Measurements from ENCODE around the gene SFRP2.

The SFRP2 gene

GRCh38 chr4:153798420-153798819 lies 9.5 kb upstream of the SFRP2 start:
- DNase-seq (ENCODE audit: low read depth in 1 of 2, low spot score in 1 of 2), result no peak

- DNase-seq (ENCODE audit: low read depth in 1 of 2, low spot score in 1 of 2), result no peak
Observed at GRCh38 chr4:153794006-153794405, 5.1 kb upstream of the SFRP2 start.

GRCh38 chr4:153792618-153793247 lies 3.9 kb upstream of the SFRP2 start:
- no peak for DNase-seq (ENCODE audit: low read depth in 1 of 2, low spot score in 1 of 2)

- DNase-seq (ENCODE audit: low read depth in 1 of 2, low spot score in 1 of 2), result no peak
Observed at GRCh38 chr4:153791746-153792617, 3.1 kb upstream of the SFRP2 start.

DNA sequence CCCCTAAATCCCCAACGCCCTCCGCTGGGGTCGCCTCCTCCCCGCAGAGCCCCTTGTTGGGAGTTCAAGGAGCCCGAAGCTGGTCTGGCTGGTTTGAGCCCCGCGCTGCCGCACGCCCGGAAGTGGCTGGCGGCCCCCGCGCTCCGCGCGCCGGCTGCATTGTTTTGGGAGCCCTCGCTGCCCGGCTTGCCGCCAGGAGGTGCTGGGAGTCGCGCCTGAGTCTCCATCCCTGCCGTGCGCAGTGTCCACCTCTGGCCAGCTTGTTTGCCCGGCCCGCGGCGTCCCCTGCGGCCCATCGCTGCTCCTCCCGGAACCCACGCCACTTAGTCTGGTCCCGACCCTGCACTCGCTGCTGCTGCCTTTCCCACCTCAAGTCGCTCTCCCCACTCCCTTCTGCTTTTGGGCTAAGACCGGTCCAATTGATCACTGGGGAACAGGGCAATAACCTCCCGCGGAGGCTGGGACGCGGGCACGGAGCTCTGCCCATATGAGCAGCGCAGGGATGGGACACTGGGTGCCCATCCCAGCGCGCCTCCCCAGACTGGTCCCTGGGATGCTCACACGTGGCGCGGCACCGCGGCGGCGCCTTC lies 2.2 kb upstream of the SFRP2 start:
- peak in 1 of 2 donors; percentile 13 for DNase-seq (ENCODE audit: low read depth in 1 of 2, low spot score in 1 of 2)

GRCh38 chr4:153790500-153790865 lies 1.6 kb upstream of the SFRP2 start:
- DNase-seq (ENCODE audit: low read depth in 1 of 2, low spot score in 1 of 2), result no peak

- no peak for DNase-seq (ENCODE audit: low read depth in 1 of 2, low spot score in 1 of 2)
Observed at GRCh38 chr4:153789741-153790499, 1.0 kb upstream of the SFRP2 start.

GRCh38 chr4:153788051-153788412 lies 851 bp downstream of the SFRP2 start:
- no peak for DNase-seq (ENCODE audit: low read depth in 1 of 2, low spot score in 1 of 2)

DNA sequence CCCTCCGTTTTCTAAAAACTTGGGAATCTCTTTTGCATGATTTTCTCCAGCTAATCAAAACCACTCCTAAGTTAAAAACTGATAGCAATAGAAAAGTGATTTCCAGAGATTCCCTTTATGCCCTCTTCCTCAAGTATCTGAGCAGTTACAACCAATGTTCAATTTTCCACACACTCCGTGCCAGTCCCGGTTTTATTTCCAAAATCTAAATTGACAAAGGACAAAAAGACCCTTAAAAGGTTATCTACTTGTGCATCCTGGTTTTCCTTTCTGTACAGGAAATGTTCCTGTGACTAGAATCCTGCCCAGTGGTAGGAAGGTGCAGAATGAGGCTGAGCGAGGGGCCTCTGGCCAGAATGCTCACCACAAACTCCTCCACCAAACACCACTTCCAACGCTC lies 1.3 kb downstream of the SFRP2 start:
- DNase-seq (ENCODE audit: low read depth in 1 of 2, low spot score in 1 of 2), result no peak

- no peak for DNase-seq (ENCODE audit: low read depth in 1 of 2, low spot score in 1 of 2)
Observed at GRCh38 chr4:153787061-153787560, 1.8 kb downstream of the SFRP2 start.

DNA sequence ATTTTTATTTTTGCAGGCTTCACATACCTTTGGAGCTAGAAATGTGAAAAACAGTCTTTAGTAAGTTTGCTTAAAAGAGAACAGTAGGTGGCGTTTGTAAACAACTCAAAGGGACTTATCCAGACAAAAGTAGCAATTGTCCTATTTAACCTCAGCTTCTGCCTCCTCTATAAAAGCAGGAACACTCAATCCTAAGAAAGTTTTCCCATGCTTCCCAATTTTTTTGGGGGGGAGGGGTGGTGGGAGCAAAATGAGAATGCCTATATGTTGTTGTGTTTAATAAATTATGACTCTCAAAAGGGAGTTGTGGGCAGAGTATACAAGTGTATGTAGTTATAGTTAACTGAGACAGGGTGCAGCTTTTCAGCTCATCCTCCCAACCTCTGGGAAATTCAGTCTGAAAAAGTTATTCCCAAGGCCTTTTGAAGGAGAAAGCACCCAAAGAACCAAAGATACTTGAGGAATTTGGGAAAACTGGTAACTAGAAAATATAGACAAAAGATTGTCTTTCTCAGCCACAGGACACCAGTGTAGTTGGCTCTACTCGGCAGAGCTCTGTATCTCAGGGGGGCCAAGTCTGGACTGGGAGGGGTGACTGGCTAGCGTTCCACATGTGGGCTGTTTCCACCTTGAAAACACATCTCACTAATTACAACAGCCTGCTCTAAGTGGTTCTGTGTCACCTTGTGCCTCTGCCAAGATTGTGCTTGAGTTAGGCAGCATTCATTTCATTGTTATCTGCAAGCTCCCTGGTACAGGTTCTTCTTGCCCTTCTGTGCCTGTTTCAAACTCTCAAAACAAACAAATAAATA lies 2.8 kb downstream of the SFRP2 start:
- DNase-seq (ENCODE audit: low read depth in 1 of 2, low spot score in 1 of 2), result no peak

DNA sequence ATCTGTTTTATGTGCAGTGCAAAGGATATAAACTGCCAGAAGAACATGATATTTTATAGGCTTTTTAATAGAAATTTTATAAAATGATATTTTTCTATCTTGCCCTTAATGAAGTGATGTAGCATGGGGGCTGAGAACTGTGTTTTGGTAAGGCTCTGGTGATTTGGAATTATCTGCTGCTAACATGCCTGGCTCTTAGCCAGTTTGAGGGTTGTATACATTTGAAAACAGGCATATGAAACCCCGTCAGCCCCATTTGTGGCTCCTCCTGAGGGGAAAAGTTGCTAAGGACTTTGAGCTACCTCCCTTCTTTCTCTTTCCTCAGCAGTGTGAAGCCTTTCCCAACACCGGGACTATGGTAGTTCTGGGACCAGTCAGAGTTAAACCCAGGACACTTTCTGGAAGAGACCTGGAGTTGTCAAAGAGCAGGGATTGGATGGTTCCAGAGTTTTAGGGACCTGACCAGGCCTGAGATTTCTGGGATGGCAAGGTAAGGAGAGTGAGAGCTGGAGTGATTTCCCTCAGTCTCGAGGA lies 4.7 kb downstream of the SFRP2 start:
- DNase-seq (ENCODE audit: low read depth in 1 of 2, low spot score in 1 of 2), result no peak

DNA sequence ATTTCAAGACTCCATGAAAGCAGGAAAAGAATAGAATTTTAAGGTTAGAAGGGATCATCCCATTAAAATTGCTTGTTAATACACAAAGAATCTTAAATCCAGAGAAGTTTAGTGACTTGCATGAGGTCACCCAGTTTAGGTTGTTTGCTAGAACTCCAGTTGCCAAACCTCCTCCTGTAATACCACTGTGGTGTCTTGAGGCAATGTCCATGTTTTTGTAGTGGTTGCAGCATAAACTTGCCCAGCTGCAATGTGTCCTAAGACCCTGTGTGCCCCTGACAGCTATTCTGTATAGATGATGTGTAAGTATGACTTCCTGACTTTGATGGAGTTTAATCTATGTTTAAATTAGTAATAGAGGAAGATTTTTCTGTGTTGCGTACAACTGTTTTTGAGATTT lies 6.3 kb downstream of the SFRP2 start:
- no peak for DNase-seq (ENCODE audit: low read depth in 1 of 2, low spot score in 1 of 2)

GRCh38 chr4:153781717-153782416 lies 7.0 kb downstream of the SFRP2 start:
- DNase-seq (ENCODE audit: low read depth in 1 of 2, low spot score in 1 of 2), result no peak

GRCh38 chr4:153781280-153781679 lies 7.6 kb downstream of the SFRP2 start:
- no peak for DNase-seq (ENCODE audit: low read depth in 1 of 2, low spot score in 1 of 2)

- DNase-seq (ENCODE audit: low read depth in 1 of 2, low spot score in 1 of 2), result no peak
Observed at GRCh38 chr4:153780876-153781275, 8.0 kb downstream of the SFRP2 start.

DNA sequence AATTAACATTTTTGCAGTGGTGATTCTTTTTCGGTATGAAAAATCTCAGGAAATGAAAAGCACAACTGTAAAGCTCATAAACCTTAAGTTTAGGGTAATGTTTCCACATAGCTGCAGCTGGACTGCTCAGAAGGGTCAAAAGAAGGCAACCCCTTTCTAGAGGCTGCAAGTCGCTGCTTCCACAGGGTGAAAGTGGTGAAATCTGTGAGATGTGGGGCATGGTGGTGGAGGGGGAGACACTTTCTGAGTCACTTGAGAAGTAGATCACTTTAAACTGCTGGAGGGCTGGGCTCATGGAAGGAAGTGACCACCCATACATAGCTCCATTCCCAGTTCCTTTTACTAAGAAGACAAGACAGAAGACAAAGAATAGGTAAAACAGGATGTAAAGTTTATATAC lies 8.7 kb downstream of the SFRP2 start:
- DNase-seq (ENCODE audit: low read depth in 1 of 2, low spot score in 1 of 2), result no peak

DNA sequence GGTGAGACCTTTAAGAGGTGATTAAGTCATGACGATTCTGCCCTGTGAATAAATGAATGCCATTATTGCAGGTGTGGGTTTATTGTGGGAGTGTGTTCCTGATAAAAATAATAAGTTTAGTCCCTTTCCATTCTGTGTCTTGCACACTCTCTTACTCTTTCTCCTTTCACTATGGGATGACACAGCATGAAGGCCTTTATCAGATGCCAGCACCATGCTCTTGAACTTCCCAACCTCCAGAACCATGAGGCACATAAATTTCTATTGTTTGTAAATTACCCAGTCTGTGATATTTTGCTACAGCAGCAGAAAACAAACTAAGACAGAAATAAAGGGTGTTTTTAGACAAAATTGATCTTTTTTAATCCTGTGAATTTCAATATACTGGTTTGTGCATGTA lies 10.5 kb downstream of the SFRP2 start:
- no peak for DNase-seq (ENCODE audit: low read depth in 1 of 2, low spot score in 1 of 2)

DNA sequence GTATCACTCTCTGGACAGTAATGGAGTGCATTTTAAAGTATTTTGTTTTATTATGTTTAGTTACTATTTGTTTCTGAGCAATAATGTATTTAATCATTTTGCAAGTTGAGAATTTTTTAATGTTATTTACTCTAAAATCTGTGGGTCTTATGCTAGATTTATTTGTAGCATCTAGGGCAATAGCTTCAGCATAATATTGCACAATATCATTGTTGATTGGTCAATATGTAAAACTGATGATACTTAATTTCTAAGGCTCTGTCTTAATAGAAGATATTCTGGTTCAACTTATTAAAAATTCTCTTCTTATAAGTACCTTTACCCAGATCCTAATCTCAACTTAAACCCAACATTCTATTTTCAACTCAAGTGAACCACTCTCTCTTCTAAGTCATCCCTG lies 11.5 kb downstream of the SFRP2 start:
- DNase-seq (ENCODE audit: low read depth in 1 of 2, low spot score in 1 of 2), result no peak

GRCh38 chr4:153776601-153777000 lies 12.3 kb downstream of the SFRP2 start:
- no peak for DNase-seq (ENCODE audit: low read depth in 1 of 2, low spot score in 1 of 2)

Data from activated CD4-positive, alpha-beta T cell treated with anti-CD3 and anti-CD28 coated beads, Interleukin-2, amount 50 U/mL, for 24 hours (primary cell).